ENCODE measurements around the gene PTPRE. TPM values are rescaled to one million over a fixed set of nuclear protein-coding genes. Genes with fewer than 3 reads are reported as not detected.

Gene PTPRE
- total and polyA plus RNA-seq, 4 donors = 1.5 to 12.5 (median 3.7) TPM

DNA sequence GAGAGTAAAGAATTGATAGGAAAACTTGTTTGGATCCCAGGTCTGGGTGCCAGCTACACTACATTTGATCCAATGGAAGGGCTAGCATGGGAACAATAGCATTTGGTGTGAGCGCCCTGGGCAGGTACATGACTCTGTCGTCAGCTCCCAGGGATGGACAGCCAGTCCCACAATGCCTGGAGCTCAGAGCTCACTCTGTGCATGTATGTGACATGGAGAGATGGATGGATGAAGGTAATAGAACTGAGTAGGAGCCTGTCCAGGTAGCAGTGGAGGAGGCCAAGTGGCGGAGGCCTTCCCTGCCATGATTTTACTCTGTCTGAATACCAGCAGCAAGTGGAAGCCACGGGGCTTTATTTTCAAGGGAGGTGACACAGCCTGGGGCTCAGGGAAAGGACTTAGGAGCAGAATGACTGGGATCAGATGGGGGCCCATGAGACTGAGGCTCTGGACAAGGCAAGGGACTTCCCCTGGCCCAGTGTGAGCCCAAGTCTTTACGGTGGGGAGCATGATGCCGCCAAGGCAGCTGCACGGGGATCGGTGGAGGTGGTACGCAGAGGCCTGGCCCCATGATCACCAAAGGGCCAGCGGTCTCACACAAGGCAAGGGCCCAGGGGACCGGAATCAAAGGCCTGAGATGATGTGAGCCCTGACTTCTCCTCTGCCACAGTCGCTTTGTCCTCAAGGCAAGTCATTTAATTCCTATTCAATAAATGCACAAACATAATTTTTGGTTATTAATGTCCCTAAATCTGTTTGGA lies 5.9 kb downstream of the PTPRE start:
- Histone ChIP-seq H3K27ac (ENCODE audit: low read depth in 1 of 2, low read length in 2 of 2) (no peak overlapping the region), H3K4me3 (ENCODE audit: low read depth in 1 of 3, low read length in 3 of 3) (no peak overlapping the region), H3K9ac (ENCODE audit: low read depth in 1 of 2, low read length in 2 of 2) (no peak overlapping the region), H3K9me3 (ENCODE audit: control insufficient read depth in 4 of 4, low read length in 3 of 4) (no peaks in the 10 kb centered on the region), H3K27me3 (ENCODE audit: control insufficient read depth in 4 of 4, insufficient read depth in 4 of 4, low read length in 3 of 4) (peaks cover 0 to under 1% (median 0%) of the 10 kb centered on the region in 4 donors), H3K36me3 (ENCODE audit: control insufficient read depth in 4 of 4, insufficient read depth in 3 of 4, low read depth in 1 of 4, low read length in 3 of 4) (no peaks in the 10 kb centered on the region), H3K4me1 (ENCODE audit: control insufficient read depth in 4 of 4, insufficient read depth in 4 of 4, low read length in 3 of 4) (peaks cover 0 to 5% (median 2%) of the 10 kb centered on the region in 4 donors)
- DNase-seq (ENCODE audit: low spot score) = no peak
- 97% methylated on average over 12 of the region's 12 CpGs for WGBS
- no peak for TF ChIP-seq TAF1 (conservative IDR thresholded peaks at IDR 0.05)

DNA sequence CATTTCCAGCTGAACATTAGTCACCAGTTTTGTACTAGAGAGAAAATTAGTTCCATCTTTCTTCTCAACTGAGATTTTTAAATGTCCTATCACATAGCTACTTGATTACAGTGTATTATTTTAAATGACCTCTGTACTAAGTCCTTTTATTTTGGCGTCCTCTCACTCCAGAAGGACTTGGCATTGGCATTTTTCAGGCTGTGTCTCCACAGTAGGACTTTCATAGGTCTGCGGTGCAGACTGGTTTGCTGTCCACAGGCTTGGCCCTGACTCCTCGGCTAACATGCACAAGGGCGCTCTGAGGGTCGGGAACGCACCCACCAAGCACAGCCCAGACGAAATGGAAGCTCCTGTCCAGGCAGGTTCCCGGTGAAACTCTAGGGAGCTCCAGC lies 6.5 kb downstream of the PTPRE start:
- DNase-seq (ENCODE audit: low spot score) = no peak
- Histone ChIP-seq H3K27me3 (ENCODE audit: control insufficient read depth in 4 of 4, insufficient read depth in 4 of 4, low read length in 3 of 4) (no peaks in the 10 kb centered on the region), H3K9me3 (ENCODE audit: control insufficient read depth in 4 of 4, low read length in 3 of 4) (no peaks in the 10 kb centered on the region), H3K27ac (ENCODE audit: low read depth in 1 of 2, low read length in 2 of 2) (no peak overlapping the region), H3K4me3 (ENCODE audit: low read depth in 1 of 3, low read length in 3 of 3) (no peak overlapping the region), H3K36me3 (ENCODE audit: control insufficient read depth in 4 of 4, insufficient read depth in 3 of 4, low read depth in 1 of 4, low read length in 3 of 4) (no peaks in the 10 kb centered on the region), H3K9ac (ENCODE audit: low read depth in 1 of 2, low read length in 2 of 2) (no peak overlapping the region), H3K4me1 (ENCODE audit: control insufficient read depth in 4 of 4, insufficient read depth in 4 of 4, low read length in 3 of 4) (no peaks in the 10 kb centered on the region)
- WGBS = 96% methylated on average over 8 of the region's 8 CpGs
- TF ChIP-seq, protein P1, sequence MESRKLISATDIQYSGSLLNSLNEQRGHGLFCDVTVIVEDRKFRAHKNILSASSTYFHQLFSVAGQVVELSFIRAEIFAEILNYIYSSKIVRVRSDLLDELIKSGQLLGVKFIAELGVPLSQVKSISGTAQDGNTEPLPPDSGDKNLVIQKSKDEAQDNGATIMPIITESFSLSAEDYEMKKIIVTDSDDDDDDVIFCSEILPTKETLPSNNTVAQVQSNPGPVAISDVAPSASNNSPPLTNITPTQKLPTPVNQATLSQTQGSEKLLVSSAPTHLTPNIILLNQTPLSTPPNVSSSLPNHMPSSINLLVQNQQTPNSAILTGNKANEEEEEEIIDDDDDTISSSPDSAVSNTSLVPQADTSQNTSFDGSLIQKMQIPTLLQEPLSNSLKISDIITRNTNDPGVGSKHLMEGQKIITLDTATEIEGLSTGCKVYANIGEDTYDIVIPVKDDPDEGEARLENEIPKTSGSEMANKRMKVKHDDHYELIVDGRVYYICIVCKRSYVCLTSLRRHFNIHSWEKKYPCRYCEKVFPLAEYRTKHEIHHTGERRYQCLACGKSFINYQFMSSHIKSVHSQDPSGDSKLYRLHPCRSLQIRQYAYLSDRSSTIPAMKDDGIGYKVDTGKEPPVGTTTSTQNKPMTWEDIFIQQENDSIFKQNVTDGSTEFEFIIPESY (IDR thresholded peaks at IDR 0.05) = no peak
- TF ChIP-seq HNF4G (IDR thresholded peaks at IDR 0.05) (no peak), GABPA (IDR thresholded peaks at IDR 0.05 in 1 of 2, conservative IDR thresholded peaks at IDR 0.05 in 1 of 2) (no peak), FOXA2 (IDR thresholded peaks at IDR 0.05) (no peak), RAD21 (IDR thresholded peaks at IDR 0.05) (no peak), NR2F2 (IDR thresholded peaks at IDR 0.05) (no peak)

DNA sequence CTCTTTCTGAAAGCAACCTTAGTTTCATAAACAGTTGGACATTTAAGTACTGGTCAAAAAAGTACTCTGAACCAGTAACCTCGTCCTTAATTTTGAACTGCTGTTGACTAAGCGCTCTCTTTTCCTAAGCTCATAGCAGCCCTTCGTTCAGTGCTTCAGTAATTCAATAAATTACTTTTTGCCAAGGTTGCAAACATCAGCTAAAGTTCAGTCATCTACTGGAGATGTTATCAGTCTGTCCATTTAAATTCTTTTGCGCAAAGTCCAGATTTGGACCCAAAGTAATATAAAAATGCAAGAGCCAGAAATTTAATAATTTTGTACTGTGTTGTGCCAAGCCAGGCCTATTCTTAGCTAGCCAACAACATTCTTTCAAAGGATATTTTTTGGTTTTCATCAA lies 8.4 kb downstream of the PTPRE start:
- H3K27ac ChIP-seq (ENCODE audit: low read depth in 1 of 2, low read length in 2 of 2) = no peak overlapping the region
- no peaks in the 10 kb centered on the region for H3K4me1 ChIP-seq (ENCODE audit: control insufficient read depth in 4 of 4, insufficient read depth in 4 of 4, low read length in 3 of 4)
- TF ChIP-seq EGR1 (IDR thresholded peaks at IDR 0.05; ENCODE audit: low read depth in 2 of 2) = no peak
- TF ChIP-seq, protein P1 (IDR thresholded peaks at IDR 0.05) = no peak
- TF ChIP-seq MAX (IDR thresholded peaks at IDR 0.05) = no peak
- TF ChIP-seq, protein P2, sequence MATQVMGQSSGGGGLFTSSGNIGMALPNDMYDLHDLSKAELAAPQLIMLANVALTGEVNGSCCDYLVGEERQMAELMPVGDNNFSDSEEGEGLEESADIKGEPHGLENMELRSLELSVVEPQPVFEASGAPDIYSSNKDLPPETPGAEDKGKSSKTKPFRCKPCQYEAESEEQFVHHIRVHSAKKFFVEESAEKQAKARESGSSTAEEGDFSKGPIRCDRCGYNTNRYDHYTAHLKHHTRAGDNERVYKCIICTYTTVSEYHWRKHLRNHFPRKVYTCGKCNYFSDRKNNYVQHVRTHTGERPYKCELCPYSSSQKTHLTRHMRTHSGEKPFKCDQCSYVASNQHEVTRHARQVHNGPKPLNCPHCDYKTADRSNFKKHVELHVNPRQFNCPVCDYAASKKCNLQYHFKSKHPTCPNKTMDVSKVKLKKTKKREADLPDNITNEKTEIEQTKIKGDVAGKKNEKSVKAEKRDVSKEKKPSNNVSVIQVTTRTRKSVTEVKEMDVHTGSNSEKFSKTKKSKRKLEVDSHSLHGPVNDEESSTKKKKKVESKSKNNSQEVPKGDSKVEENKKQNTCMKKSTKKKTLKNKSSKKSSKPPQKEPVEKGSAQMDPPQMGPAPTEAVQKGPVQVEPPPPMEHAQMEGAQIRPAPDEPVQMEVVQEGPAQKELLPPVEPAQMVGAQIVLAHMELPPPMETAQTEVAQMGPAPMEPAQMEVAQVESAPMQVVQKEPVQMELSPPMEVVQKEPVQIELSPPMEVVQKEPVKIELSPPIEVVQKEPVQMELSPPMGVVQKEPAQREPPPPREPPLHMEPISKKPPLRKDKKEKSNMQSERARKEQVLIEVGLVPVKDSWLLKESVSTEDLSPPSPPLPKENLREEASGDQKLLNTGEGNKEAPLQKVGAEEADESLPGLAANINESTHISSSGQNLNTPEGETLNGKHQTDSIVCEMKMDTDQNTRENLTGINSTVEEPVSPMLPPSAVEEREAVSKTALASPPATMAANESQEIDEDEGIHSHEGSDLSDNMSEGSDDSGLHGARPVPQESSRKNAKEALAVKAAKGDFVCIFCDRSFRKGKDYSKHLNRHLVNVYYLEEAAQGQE (IDR thresholded peaks at IDR 0.05) = no peak
- no peak for TF ChIP-seq SP1 (IDR thresholded peaks at IDR 0.05)
- TF ChIP-seq HNF4A (conservative IDR thresholded peaks at IDR 0.05) = no peak
- no peak for TF ChIP-seq NR2F2 (IDR thresholded peaks at IDR 0.05)
- no peak for TF ChIP-seq TAF1 (conservative IDR thresholded peaks at IDR 0.05)
- TF ChIP-seq CTCF (IDR thresholded peaks at IDR 0.05; ENCODE audit: low read depth, low read length, missing input control) = no peak
- no peak for TF ChIP-seq FOXA2 (IDR thresholded peaks at IDR 0.05)
- no peak for TF ChIP-seq YY1 (IDR thresholded peaks at IDR 0.05)
- no peak for TF ChIP-seq HNF4G (IDR thresholded peaks at IDR 0.05)
- no peak for TF ChIP-seq RXRA (IDR thresholded peaks at IDR 0.05)
- TF ChIP-seq, protein P3, sequence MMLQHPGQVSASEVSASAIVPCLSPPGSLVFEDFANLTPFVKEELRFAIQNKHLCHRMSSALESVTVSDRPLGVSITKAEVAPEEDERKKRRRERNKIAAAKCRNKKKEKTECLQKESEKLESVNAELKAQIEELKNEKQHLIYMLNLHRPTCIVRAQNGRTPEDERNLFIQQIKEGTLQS (IDR thresholded peaks at IDR 0.05) = no peak
- TF ChIP-seq GABPA (IDR thresholded peaks at IDR 0.05 in 1 of 2, conservative IDR thresholded peaks at IDR 0.05 in 1 of 2) = no peak
- TF ChIP-seq FOXA1 (IDR thresholded peaks at IDR 0.05) = no peak
- TF ChIP-seq RAD21 (IDR thresholded peaks at IDR 0.05) = no peak
- DNase-seq (ENCODE audit: low spot score) = no peak
- no peak overlapping the region for H3K4me3 ChIP-seq (ENCODE audit: low read depth in 1 of 3, low read length in 3 of 3)
- no peaks in the 10 kb centered on the region for H3K27me3 ChIP-seq (ENCODE audit: control insufficient read depth in 4 of 4, insufficient read depth in 4 of 4, low read length in 3 of 4)
- no peaks in the 10 kb centered on the region for H3K9me3 ChIP-seq (ENCODE audit: control insufficient read depth in 4 of 4, low read length in 3 of 4)
- H3K36me3 ChIP-seq (ENCODE audit: control insufficient read depth in 4 of 4, insufficient read depth in 3 of 4, low read depth in 1 of 4, low read length in 3 of 4) = no peaks in the 10 kb centered on the region
- H3K9ac ChIP-seq (ENCODE audit: low read depth in 1 of 2, low read length in 2 of 2) = no peak overlapping the region
- WGBS = 86% methylated on average over 4 of the region's 4 CpGs

All from liver (tissue), 9 donors.